Esophagus muscularis mucosa (tissue), 4 donors: ENCODE data around the gene ZNF57. TPM values are rescaled to one million over a fixed set of nuclear protein-coding genes. Genes with fewer than 3 reads are reported as not detected.
"Not testable (repeated sequence)": the region's sequence is repeated elsewhere in the genome, so short reads cannot be mapped to it uniquely, and the experiment has no call there.

Experiments
- DNase-seq: peaks from one replicate; pipeline ENCODE4 v3.0.0-alpha.2; 2017; ENCODE audit errors: extremely low spot score
- H3K27ac ChIP-seq, 4 donors: fragments of 200-600 bp; sonication (generic); replicated peaks in 1 of 4; 1 replicate in 3 of 4; 2 replicates in 1 of 4; pipeline ENCODE4 v1.5.1; 2016 to 2019; ENCODE audit warnings: mild to moderate bottlenecking in 1 of 4
- H3K27me3 ChIP-seq, 4 donors: fragments of 200-600 bp; sonication (generic); one replicate each; pipeline versions ENCODE4 v1.5.1 to v1.6.0; 2016 to 2019
- H3K36me3 ChIP-seq, 4 donors: fragments of 200-600 bp; sonication (generic); one replicate each; pipeline ENCODE4 v1.5.1; 2016 to 2019
- H3K4me1 ChIP-seq, 4 donors: fragments of 200-600 bp; sonication (generic); one replicate each; pipeline ENCODE4 v1.5.1; 2016 to 2019
- H3K4me3 ChIP-seq, 4 donors: fragments of 200-600 bp; sonication (generic); 1 replicate in 2 of 4; 2 replicates in 2 of 4; pipeline ENCODE4 v1.5.1; 2016 to 2019; ENCODE audit warnings: mild to moderate bottlenecking in 4 of 4, moderate library complexity in 1 of 4
- H3K9me3 ChIP-seq, 4 donors: fragments of 200-600 bp; sonication (generic); 1 replicate in 3 of 4; 2 replicates in 1 of 4; pipeline ENCODE4 v1.5.1; 2016 to 2019
- CTCF ChIP-seq, 3 experiments: fragments of 200-600 bp in 2 of 3; fragments of 450-650 bp in 1 of 3; sonication (generic) in 2 of 3; IDR thresholded peaks; one replicate each; pipeline ENCODE4 v1.5.1; 2017 to 2019; ENCODE audit warnings: antibody characterized with exemption in 3 of 3, mild to moderate bottlenecking in 2 of 3, moderate library complexity in 1 of 3
- EP300 ChIP-seq: sonication (generic); formaldehyde crosslinking; IDR thresholded peaks from one replicate; pipeline ENCODE4 v1.6.1; 2017; ENCODE audit warnings: antibody characterized with exemption
- POLR2A ChIP-seq: fragments of 450-650 bp; IDR thresholded peaks from one replicate; pipeline ENCODE4 v1.6.1; 2017; ENCODE audit warnings: antibody characterized with exemption, moderate library complexity, mild to moderate bottlenecking, low read depth
- POLR2AphosphoS5 ChIP-seq, 2 donors: sonication (generic); formaldehyde crosslinking; IDR thresholded peaks; one replicate each; pipeline ENCODE4 v1.6.1; 2017; ENCODE audit warnings: antibody characterized with exemption in 2 of 2
- WGBS: methylation state at CpG from one replicate; pipeline ENCODE4 v1.1.5; 2018; 5-methylcytosine and 5-hydroxymethylcytosine counted together
- intact Hi-C: fragments of 100-400 bp; cut with DNase I; formaldehyde crosslinking; loops from one replicate; pipeline ENCODE4 v1.15.1; 2023
- total RNA-seq, 4 donors: library from RNA; depleted of rRNA; stranded (reverse); fragments of >200 nt; gene quantifications; one replicate each; pipeline versions ENCODE4 v1.1.0 to v1.2.1, GENCODE V29; 2016

Gene ZNF57
- total RNA-seq, 4 donors from 2014 or later: 2.2 to 3.6 (median 2.3) TPM

- no peaks in the 10 kb centered on the region for H3K27me3 ChIP-seq
- TF ChIP-seq CTCF (IDR thresholded peaks at IDR 0.05) (no peak), POLR2AphosphoS5 (IDR thresholded peaks at IDR 0.05) (peak in 1 of 2 donors; percentile 47), POLR2A (no peak), EP300 (no peak)
- 50% methylated on average over 4 of the region's 4 CpGs for WGBS
- H3K4me1 ChIP-seq: peaks cover 0 to 4% (median 0%) of the 10 kb centered on the region in 4 donors
- H3K36me3 ChIP-seq: peaks cover 0 to 13% (median 3%) of the 10 kb centered on the region in 4 donors
- H3K27ac ChIP-seq: peak overlapping the region in 1 of 4 donors; percentile 3
- intact Hi-C loops: no loop called here
- no peak overlapping the region for H3K4me3 ChIP-seq
- DNase-seq: no peak
- no peaks in the 10 kb centered on the region for H3K9me3 ChIP-seq
These were observed 22.8 kb downstream of the ZNF57 start for GRCh38 chr19:2923510-2923909.

GRCh38 chr19:2926341-2927031 is 25.8 kb downstream of the ZNF57 start:
- WGBS: 82% methylated on average over 34 of the region's 53 CpGs
- no peaks in the 10 kb centered on the region for H3K27me3 ChIP-seq
- H3K27ac ChIP-seq: no peak overlapping the region
- no peak for DNase-seq
- intact Hi-C loops: no loop called here
- TF ChIP-seq POLR2AphosphoS5 (IDR thresholded peaks at IDR 0.05): no peak
- TF ChIP-seq POLR2A: no peak
- no peak for TF ChIP-seq CTCF (IDR thresholded peaks at IDR 0.05)
- no peak for TF ChIP-seq EP300
- no peak overlapping the region for H3K4me3 ChIP-seq
- H3K4me1 ChIP-seq: peaks cover 0 to 4% (median 0%) of the 10 kb centered on the region in 4 donors
- H3K36me3 ChIP-seq: peaks cover 0 to 9% (median 2%) of the 10 kb centered on the region in 4 donors
- no peaks in the 10 kb centered on the region for H3K9me3 ChIP-seq

- no peaks in the 10 kb centered on the region for H3K27me3 ChIP-seq
- H3K4me1 ChIP-seq: peaks cover 0 to 4% (median 0%) of the 10 kb centered on the region in 4 donors
- peaks cover 0 to under 1% (median under 1%) of the 10 kb centered on the region in 4 donors for H3K9me3 ChIP-seq
- no peak overlapping the region for H3K27ac ChIP-seq
- peaks cover 0 to 10% (median 2%) of the 10 kb centered on the region in 4 donors for H3K36me3 ChIP-seq
- intact Hi-C loops: no loop called here
- TF ChIP-seq POLR2A: no peak
- TF ChIP-seq CTCF (IDR thresholded peaks at IDR 0.05): no peak
- TF ChIP-seq POLR2AphosphoS5 (IDR thresholded peaks at IDR 0.05): no peak
- TF ChIP-seq EP300: no peak
- WGBS: 96% methylated on average over 18 of the region's 18 CpGs
- no peak for DNase-seq
- no peak overlapping the region for H3K4me3 ChIP-seq
These were observed 26.3 kb downstream of the ZNF57 start for GRCh38 chr19:2927032-2927430.

GRCh38 chr19:2933490-2933910 is 32.8 kb downstream of the ZNF57 start:
- DNase-seq: no peak
- H3K36me3 ChIP-seq: peaks cover 36 to 75% (median 48%) of the 10 kb centered on the region in 4 donors
- no peak for TF ChIP-seq POLR2A
- no peak for TF ChIP-seq POLR2AphosphoS5 (IDR thresholded peaks at IDR 0.05)
- no peak for TF ChIP-seq CTCF (IDR thresholded peaks at IDR 0.05)
- no peak for TF ChIP-seq EP300
- H3K4me1 ChIP-seq: no peaks in the 10 kb centered on the region
- intact Hi-C loops: no loop called here
- WGBS: 98% methylated on average over 18 of the region's 18 CpGs
- H3K27me3 ChIP-seq: no peaks in the 10 kb centered on the region
- H3K9me3 ChIP-seq: peaks cover 7 to 31% (median 29%) of the 10 kb centered on the region in 4 donors
- H3K27ac ChIP-seq: no peak overlapping the region
- H3K4me3 ChIP-seq: no peak overlapping the region

GRCh38 chr19:2935863-2936262 is 35.1 kb downstream of the ZNF57 start:
- H3K4me3 ChIP-seq, intact Hi-C loops: not testable (repeated sequence)
- over 99% methylated on average over 4 of the region's 4 CpGs for WGBS

More at GRCh38 chr19:2935863-2936262, 35.1 kb downstream of the ZNF57 start:
- Histone ChIP-seq H3K9me3 (peaks cover 7 to 31% (median 29%) of the 10 kb centered on the region in 4 donors), H3K36me3 (peaks cover 36 to 84% (median 53%) of the 10 kb centered on the region in 4 donors)
- not testable (repeated sequence) for DNase-seq, H3K4me1 ChIP-seq, H3K27me3 ChIP-seq, H3K27ac ChIP-seq
